ENCODE measurements around the gene DLGAP4.

Gene DLGAP4

DNA sequence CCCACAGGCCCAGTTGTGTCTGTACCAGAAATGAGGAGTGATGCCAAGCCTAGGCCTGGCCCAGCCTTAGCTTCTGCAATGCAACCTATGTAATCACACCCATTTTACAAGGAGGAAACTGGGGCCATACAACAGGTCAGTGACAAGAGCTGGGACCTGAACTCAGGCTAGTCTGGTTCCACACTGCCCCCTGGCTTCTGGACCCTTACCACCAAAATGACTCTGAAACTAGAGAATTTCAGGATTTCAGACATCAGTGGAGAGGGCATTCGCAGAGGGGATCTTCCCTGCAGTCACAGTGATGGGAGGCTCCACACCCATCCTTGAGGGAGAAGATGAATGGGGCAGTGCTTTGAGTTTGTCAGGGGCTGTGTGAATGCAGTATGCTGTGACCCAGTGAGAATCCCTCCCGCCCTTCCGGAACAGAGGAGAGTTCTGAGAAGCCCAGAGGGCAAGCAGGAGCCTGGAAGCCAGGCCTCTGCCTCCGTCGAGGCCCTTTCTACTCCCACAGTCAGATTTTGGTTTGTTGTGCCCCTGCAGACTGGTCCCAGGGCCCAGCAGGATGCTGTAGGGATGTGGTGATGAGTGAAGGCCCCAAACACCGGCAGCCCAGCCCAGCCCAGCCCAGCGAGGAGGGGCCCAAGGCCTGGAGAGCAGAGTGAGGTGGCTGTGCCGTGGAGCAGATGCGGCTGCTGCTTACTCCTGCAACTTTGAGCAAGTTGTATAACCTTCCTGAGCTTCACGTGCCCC is 187.1 kb downstream of the DLGAP4 start:
- H3K4me3 ChIP-seq (ENCODE audit: low read depth, low read length): no peak overlapping the region
- DNase-seq (ENCODE audit: low read depth): no peak
- TF ChIP-seq CTCF (IDR thresholded peaks at IDR 0.05; ENCODE audit: insufficient read depth, low read depth, low read length, missing control alignments): peak; percentile 15

DNA sequence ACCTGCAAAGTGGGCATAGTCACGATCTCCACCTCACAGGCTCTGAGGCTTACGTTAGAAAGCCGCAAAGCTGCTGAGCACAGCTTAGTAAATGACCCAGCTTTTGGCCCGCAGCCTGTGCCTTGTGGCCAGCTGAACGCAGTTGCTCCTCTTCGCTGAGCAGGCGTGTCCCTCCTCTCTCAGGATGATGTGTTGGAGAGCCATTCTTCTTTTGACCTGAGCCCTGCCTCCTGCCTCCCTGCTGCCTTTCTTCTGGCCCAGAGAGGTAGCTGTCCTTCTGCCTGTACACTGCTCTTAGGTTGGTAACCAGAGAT is 187.6 kb downstream of the DLGAP4 start:
- H3K4me3 ChIP-seq (ENCODE audit: low read depth, low read length): no peak overlapping the region
- TF ChIP-seq CTCF (IDR thresholded peaks at IDR 0.05; ENCODE audit: insufficient read depth, low read depth, low read length, missing control alignments): no peak
- DNase-seq (ENCODE audit: low read depth): no peak

DNA sequence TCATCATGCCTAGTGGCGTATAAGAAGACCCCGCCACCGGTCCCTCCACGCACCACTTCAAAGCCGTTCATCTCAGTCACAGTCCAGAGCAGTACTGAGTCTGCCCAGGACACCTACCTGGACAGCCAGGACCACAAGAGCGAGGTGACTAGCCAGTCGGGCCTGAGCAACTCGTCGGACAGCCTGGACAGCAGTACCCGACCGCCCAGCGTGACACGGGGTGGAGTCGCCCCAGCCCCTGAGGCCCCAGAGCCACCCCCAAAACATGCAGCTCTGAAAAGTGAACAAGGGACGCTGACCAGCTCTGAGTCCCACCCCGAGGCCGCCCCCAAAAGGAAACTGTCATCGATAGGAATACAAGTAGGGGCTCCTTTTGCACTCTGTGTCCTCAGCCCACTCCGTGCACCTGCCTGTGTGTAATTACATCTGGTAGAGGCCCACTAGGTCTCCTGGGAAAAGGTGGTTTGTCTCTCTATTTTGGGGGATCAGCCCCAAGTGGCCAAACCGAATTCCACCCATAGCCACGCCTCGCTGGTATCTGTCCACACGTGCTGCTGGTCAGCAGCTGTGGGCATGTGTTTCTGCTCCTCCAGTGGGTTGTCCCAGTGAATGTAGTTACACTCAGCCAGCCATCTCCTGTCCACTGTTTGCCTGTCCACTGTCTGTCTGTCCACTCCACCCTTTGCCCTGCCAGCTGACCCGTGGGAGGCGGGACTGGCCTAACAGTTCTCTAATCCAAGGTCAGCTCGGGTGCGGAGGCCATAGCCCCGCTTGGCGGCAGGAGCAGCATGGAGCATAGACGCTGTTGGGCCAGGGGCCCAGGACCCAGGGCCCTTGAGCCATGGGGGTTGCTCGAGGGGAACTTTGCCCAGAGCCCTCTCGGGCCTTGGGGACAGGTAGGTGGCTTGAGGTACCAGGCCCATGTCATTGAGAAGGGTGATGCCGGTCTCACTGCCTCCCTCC is 190.8 kb downstream of the DLGAP4 start:
- no peak overlapping the region for H3K4me3 ChIP-seq (ENCODE audit: low read depth, low read length)
- no peak for TF ChIP-seq CTCF (IDR thresholded peaks at IDR 0.05; ENCODE audit: insufficient read depth, low read depth, low read length, missing control alignments)
- no peak for DNase-seq (ENCODE audit: low read depth)

DNA sequence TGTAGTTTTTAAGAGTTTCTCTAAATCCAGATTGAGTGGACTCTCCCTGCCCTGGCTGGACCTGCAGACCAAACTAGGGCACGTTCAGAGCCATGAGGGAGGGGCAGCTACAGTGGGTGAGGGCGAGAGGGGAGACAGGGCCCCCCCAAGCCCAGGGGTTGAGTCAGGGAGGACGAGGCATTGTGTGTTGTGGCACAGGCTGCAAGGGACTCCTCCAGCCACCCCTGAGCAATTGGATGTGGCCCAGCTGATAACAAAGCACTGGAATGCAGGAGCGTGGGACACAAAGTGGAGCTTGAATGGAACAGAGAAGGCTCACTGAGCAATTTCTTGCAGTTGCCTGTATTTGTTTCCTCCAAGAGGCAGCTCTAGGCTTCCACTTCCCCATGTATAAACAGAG is 191.7 kb downstream of the DLGAP4 start:
- H3K4me3 ChIP-seq (ENCODE audit: low read depth, low read length): no peak overlapping the region
- no peak for TF ChIP-seq CTCF (IDR thresholded peaks at IDR 0.05; ENCODE audit: insufficient read depth, low read depth, low read length, missing control alignments)
- no peak for DNase-seq (ENCODE audit: low read depth)

- no peak for TF ChIP-seq CTCF (IDR thresholded peaks at IDR 0.05; ENCODE audit: insufficient read depth, low read depth, low read length, missing control alignments)
- no peak overlapping the region for H3K4me3 ChIP-seq (ENCODE audit: low read depth, low read length)
- DNase-seq (ENCODE audit: low read depth): no peak
Measured at GRCh38 chr20:36498386-36499179, 192.4 kb downstream of the DLGAP4 start.

DNA sequence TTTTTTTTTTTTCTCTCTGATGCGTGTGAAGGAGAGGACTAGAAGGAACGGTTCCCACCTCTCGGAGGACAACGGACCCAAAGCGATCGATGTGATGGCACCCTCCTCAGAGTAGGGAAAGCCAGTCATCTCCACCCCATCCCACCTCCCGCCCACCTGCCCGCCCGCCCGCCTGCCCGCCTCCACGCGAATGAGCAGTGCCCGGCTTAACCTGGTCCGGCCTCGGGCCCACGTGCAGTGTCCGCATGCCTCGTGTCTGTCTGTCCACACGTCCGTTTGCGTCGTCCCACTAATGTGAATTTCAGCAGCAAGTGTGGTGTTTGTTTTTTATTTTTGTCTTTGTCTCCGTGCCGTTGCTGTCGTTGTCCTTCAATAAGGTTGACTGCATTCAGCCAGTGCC is 193.1 kb downstream of the DLGAP4 start:
- no peak for DNase-seq (ENCODE audit: low read depth)
- no peak overlapping the region for H3K4me3 ChIP-seq (ENCODE audit: low read depth, low read length)
- no peak for TF ChIP-seq CTCF (IDR thresholded peaks at IDR 0.05; ENCODE audit: insufficient read depth, low read depth, low read length, missing control alignments)

Measured in GM12865 (cell line).